MM.1S (cell line): ENCODE data around the gene BEGAIN.

Experiments
- DNase-seq: peaks from one replicate; pipeline ENCODE4 v3.0.0-alpha.2; 2015
- H2AFZ ChIP-seq: fragments of 300-600 bp; sonication (generic); 2 replicates; pipeline ENCODE4 v1.6.0; 2016; ENCODE audit warnings: antibody characterized with exemption, low read length
- H3F3A ChIP-seq: fragments of 300-600 bp; sonication (generic); 2 replicates; pipeline ENCODE4 v1.6.1; 2016; ENCODE audit warnings: mild to moderate bottlenecking, antibody characterized with exemption, low read length, moderate library complexity, mixed read lengths; ENCODE audit not compliant: insufficient read depth
- H3K27ac ChIP-seq: fragments of 300-600 bp; sonication (generic); 2 replicates; pipeline ENCODE4 v1.5.1; 2016; ENCODE audit warnings: mild to moderate bottlenecking, low read length
- H3K27me3 ChIP-seq: fragments of 300-600 bp; sonication (generic); replicated peaks from 2 replicates; pipeline ENCODE4 v1.6.0; 2016; ENCODE audit warnings: low read length; ENCODE audit not compliant: insufficient read depth
- H3K36me3 ChIP-seq: fragments of 300-600 bp; sonication (generic); replicated peaks from 2 replicates; pipeline ENCODE4 v1.6.1; 2016; ENCODE audit warnings: mild to moderate bottlenecking, low read length, mixed read lengths; ENCODE audit not compliant: insufficient read depth
- H3K4me1 ChIP-seq: fragments of 300-600 bp; sonication (generic); 2 replicates; pipeline ENCODE4 v1.6.1; 2016; ENCODE audit warnings: low read length, mixed read lengths
- H3K4me2 ChIP-seq: fragments of 300-600 bp; sonication (generic); 2 replicates; pipeline ENCODE4 v1.6.0; 2016; ENCODE audit warnings: low read depth, low read length
- H3K4me3 ChIP-seq: fragments of 300-600 bp; sonication (generic); 2 replicates; pipeline ENCODE4 v1.5.1; 2016; ENCODE audit warnings: low read length, mixed read lengths
- H3K79me2 ChIP-seq: fragments of 300-600 bp; sonication (generic); 2 replicates; pipeline ENCODE4 v1.6.1; 2016; ENCODE audit warnings: mixed run types, low read length, mixed read lengths
- H3K9ac ChIP-seq: fragments of 300-600 bp; sonication (generic); 2 replicates; pipeline ENCODE4 v1.6.1; 2016; ENCODE audit warnings: low read length, mixed read lengths
- H3K9me2 ChIP-seq: fragments of 300-600 bp; sonication (generic); replicated peaks from 2 replicates; pipeline ENCODE4 v1.6.1; 2016; ENCODE audit warnings: mild to moderate bottlenecking, low read length, mixed read lengths; ENCODE audit not compliant: insufficient read depth
- H3K9me3 ChIP-seq: fragments of 300-600 bp; sonication (generic); replicated peaks from 2 replicates; pipeline ENCODE4 v1.6.1; 2016; ENCODE audit warnings: mild to moderate bottlenecking, low read length, mixed read lengths; ENCODE audit not compliant: insufficient read depth
- H4K20me1 ChIP-seq: fragments of 300-600 bp; sonication (generic); 2 replicates; pipeline ENCODE4 v1.6.1; 2016; ENCODE audit warnings: mild to moderate bottlenecking, low read length, moderate library complexity, mixed read lengths; ENCODE audit not compliant: insufficient read depth
- EZH2 ChIP-seq: fragments of 300-600 bp; sonication (generic); optimal IDR thresholded peaks from 2 replicates; pipeline ENCODE3; 2017; ENCODE audit warnings: low read depth, mild to moderate bottlenecking, antibody characterized with exemption, low read length, mixed read lengths
- EZH2phosphoT487 ChIP-seq: fragments of 300-600 bp; sonication (generic); IDR thresholded peaks from 2 replicates; pipeline ENCODE4 v1.6.1; 2018; ENCODE audit warnings: antibody characterized with exemption, low read length
- TF ChIP-seq, protein P1 (sequence below): fragments of 300-600 bp; sonication (generic); IDR thresholded peaks from 2 replicates; pipeline ENCODE4 v1.5.1; 2016; ENCODE audit warnings: antibody characterized with exemption, low read length, mixed read lengths

BEGAIN gene

DNA sequence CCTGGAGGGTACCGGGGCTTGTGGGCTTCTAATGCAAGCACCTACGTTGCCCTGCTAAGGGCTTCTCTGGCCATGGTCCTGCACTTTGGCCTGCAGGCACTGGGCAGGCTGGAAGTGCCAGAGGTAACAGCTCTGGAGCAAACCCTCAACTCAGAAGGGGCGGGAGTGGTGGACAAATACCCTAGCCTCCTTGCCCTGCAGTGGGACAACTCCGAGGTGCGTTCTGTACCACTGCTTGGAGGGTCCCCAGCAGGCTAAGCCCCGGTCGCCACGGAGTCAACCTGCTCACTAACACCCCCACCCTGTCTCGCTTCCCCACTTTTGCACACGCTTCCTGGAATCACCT, 20.4 kb upstream of the BEGAIN start:
- Histone ChIP-seq H2AFZ (no peak overlapping the region), H3K4me3 (no peak overlapping the region), H3K9me2 (no peaks in the 10 kb centered on the region), H3F3A (no peaks in the 10 kb centered on the region), H3K27me3 (peaks cover 7% of the 10 kb centered on the region; the same call in 1 of the 2 replicates), H3K36me3 (no peaks in the 10 kb centered on the region), H4K20me1 (no peaks in the 10 kb centered on the region), H3K27ac (no peak overlapping the region), H3K4me2 (no peak overlapping the region), H3K9ac (no peak overlapping the region), H3K4me1 (no peaks in the 10 kb centered on the region), H3K9me3 (no peaks in the 10 kb centered on the region), H3K79me2 (no peaks in the 10 kb centered on the region)
- no peak for DNase-seq
- TF ChIP-seq EZH2 (no peak), EZH2phosphoT487 (no peak)
- TF ChIP-seq, protein P1, sequence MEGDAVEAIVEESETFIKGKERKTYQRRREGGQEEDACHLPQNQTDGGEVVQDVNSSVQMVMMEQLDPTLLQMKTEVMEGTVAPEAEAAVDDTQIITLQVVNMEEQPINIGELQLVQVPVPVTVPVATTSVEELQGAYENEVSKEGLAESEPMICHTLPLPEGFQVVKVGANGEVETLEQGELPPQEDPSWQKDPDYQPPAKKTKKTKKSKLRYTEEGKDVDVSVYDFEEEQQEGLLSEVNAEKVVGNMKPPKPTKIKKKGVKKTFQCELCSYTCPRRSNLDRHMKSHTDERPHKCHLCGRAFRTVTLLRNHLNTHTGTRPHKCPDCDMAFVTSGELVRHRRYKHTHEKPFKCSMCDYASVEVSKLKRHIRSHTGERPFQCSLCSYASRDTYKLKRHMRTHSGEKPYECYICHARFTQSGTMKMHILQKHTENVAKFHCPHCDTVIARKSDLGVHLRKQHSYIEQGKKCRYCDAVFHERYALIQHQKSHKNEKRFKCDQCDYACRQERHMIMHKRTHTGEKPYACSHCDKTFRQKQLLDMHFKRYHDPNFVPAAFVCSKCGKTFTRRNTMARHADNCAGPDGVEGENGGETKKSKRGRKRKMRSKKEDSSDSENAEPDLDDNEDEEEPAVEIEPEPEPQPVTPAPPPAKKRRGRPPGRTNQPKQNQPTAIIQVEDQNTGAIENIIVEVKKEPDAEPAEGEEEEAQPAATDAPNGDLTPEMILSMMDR, result no peak

DNA sequence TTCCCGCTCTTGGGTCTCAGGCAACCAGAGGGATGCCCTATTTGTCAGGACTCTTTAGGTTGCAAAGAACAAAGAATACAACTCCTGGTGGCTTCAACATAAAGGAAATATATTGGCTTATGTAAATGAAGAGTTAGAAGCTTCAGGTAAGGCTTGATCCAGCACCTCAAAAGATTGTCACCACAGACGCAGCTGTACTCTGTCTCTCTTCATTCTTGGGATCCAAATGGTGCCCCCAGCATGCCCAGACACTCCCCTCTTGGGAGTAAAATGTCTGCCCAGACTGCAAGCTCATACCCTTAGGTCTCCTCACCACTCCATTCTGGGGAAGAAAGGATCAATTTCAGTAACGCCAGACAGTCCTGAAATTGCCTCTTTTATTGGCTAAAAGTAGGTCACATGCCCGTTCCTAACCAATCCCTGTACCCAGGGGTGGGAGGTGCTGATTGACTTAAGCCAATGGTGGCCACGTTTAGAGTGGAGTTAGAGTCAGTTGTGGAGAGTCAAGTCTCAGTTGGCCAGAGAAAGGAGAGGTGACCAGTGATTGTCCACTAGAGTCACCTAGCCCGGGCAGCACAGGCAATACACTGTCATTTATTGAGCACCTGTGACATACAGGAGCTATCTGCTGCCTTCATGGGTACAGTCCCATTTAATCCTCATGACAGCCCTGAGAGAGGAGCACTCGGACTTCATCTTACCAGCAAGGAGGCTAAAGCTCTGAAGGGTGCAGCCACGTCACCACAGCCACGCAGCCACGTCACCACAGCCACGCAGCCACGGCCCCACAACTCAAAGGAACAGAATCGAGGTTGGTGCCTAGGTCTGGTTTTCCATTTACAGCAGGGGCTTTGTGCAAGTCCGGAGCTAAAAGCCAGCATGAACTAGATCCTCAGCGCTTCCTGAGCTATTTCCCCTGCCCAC, 19.7 kb upstream of the BEGAIN start:
- DNase-seq, result no peak
- Histone ChIP-seq H3K79me2 (no peaks in the 10 kb centered on the region), H3F3A (no peaks in the 10 kb centered on the region), H3K27me3 (peaks cover 13% of the 10 kb centered on the region; the same call in 1 of the 2 replicates), H3K4me3 (no peak overlapping the region), H3K9ac (no peak overlapping the region), H3K4me2 (no peak overlapping the region), H3K9me2 (no peaks in the 10 kb centered on the region), H4K20me1 (no peaks in the 10 kb centered on the region), H2AFZ (no peak overlapping the region), H3K27ac (no peak overlapping the region), H3K36me3 (no peaks in the 10 kb centered on the region), H3K9me3 (no peaks in the 10 kb centered on the region), H3K4me1 (no peaks in the 10 kb centered on the region)
- TF ChIP-seq EZH2phosphoT487, result no peak
- no peak for TF ChIP-seq EZH2
- TF ChIP-seq, protein P1, result no peak

DNA sequence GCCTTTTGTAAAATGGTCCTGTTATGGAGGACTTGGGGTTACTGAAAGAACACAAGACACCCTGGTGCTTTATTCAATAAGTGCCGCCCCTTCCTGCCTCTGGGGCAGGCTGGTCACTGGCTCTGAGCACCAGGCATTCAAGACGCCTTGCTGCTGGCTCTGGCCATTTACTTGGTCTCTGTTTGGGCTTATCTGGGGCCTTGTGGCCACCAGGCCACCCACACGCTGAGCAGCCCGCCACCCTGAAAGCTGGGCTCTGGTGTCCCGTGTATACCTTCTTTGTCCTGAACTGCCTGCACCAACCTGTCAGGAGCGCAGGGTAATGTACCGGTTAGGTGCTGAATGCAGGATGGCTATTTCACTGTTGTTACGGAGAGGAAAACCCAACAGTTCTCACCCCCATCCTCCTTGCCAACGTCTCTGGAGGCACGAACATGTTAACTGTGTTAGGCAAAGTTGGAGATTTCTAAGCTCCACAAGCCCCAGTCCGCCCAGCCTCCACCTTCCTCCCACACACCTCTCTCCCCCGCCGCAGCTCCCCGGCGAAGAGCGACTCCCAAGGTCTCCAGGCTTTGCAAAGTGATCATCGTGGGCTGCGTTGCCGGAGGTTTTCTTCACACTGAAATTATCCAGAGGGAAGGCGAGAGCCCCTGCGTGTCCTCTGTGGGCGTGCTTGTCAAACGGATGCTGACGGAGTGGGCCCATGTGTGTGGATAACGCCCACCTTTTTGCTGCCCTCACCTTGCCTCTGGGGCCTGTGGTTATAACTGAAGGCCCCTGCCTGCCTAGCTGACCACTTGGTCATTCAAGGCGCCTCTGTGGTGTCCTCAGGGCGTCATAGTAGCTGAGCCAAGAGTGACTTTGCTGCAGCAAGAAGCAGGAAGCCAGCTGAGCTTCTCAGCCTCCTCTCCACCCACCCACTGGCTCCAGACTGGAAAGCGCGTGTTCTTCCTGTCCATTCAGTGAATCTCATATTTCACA, 18.8 kb upstream of the BEGAIN start:
- Histone ChIP-seq H3K9me3 (no peaks in the 10 kb centered on the region), H3K79me2 (no peaks in the 10 kb centered on the region), H3F3A (no peaks in the 10 kb centered on the region), H3K27me3 (peaks cover 13% of the 10 kb centered on the region), H3K27ac (no peak overlapping the region), H4K20me1 (no peaks in the 10 kb centered on the region), H3K4me3 (no peak overlapping the region), H3K9ac (no peak overlapping the region), H2AFZ (no peak overlapping the region), H3K9me2 (no peaks in the 10 kb centered on the region), H3K36me3 (no peaks in the 10 kb centered on the region), H3K4me2 (no peak overlapping the region), H3K4me1 (no peaks in the 10 kb centered on the region)
- no peak for DNase-seq
- TF ChIP-seq EZH2phosphoT487 (no peak), EZH2 (no peak)
- TF ChIP-seq, protein P1, result no peak
